HEK293 (cell line): ENCODE measurements around the gene RER1.

Source experiments
- CTCF ChIA-PET: fragments of 350-600 bp; formaldehyde crosslinking; extraction: SDS; loops from one replicate; lab custom pipeline; 2021; ENCODE audit warnings: antibody characterized with exemption; lab: Yijun Ruan, JAX
- POLR2A ChIA-PET: fragments of 300-600 bp; formaldehyde crosslinking; extraction: SDS; loops from one replicate; lab custom pipeline; 2020; ENCODE audit warnings: antibody characterized with exemption, inconsistent platforms; lab: Yijun Ruan, JAX
- H3K27ac ChIP-seq: fragments of 200-500 bp; sonication (Bioruptor generic); 2 replicates; pipeline ENCODE4 v1.5.1; 2014; ENCODE audit warnings: low read depth, low read length, control low read depth, inconsistent platforms; ENCODE audit errors: extremely low read depth
- H3K36me3 ChIP-seq, 2 experiments: fragments of 200-500 bp in 1 of 2; sonication (Bioruptor generic) in 1 of 2; 1 replicate in 1 of 2; 2 replicates in 1 of 2; pipeline ENCODE4 v1.5.1; 2014 to 2017; ENCODE audit warnings: inconsistent platforms in 2 of 2, low read length in 2 of 2; ENCODE audit not compliant: control insufficient read depth in 2 of 2, insufficient read depth in 1 of 2
- H3K4me1 ChIP-seq: fragments of 200-500 bp; sonication (Bioruptor generic); 2 replicates; pipeline ENCODE4 v1.5.1; 2014; ENCODE audit warnings: mild to moderate bottlenecking, low read length, inconsistent platforms; ENCODE audit not compliant: control insufficient read depth, insufficient read depth
- H3K4me3 ChIP-seq: 2 replicates; pipeline ENCODE4 v1.5.1; 2011; ENCODE audit warnings: low read depth, mild to moderate bottlenecking, control low read depth, low read length, moderate library complexity
- H3K9me3 ChIP-seq: fragments of 200-500 bp; sonication (Bioruptor generic); 2 replicates; pipeline ENCODE4 v1.5.1; 2014; ENCODE audit warnings: low read depth, low read length, inconsistent platforms; ENCODE audit not compliant: control insufficient read depth, insufficient read depth
- HOXD13 ChIP-seq: sonication (generic); formaldehyde crosslinking; IDR thresholded peaks from 2 replicates; pipeline ENCODE4 v1.8.0; 2022; ENCODE audit warnings: missing genetic modification reagents, borderline replicate concordance
- KLF10 ChIP-seq: fragments of 450-650 bp; IDR thresholded peaks from 2 replicates; pipeline ENCODE4 v1.5.1; 2018; ENCODE audit warnings: missing biosample characterization, mild to moderate bottlenecking, missing genetic modification characterization
- KLF8 ChIP-seq: fragments of 450-650 bp; formaldehyde crosslinking; IDR thresholded peaks from 2 replicates; pipeline ENCODE4 v1.5.1; 2016; ENCODE audit warnings: missing biosample characterization, missing genetic modification characterization
- SALL2 ChIP-seq: fragments of 450-650 bp; formaldehyde crosslinking; IDR thresholded peaks from 2 replicates; pipeline ENCODE4 v1.5.0; 2017; ENCODE audit warnings: missing biosample characterization, mild to moderate bottlenecking, missing genetic modification characterization, borderline replicate concordance
- ZBTB44 ChIP-seq: fragments of 450-650 bp; IDR thresholded peaks from 2 replicates; pipeline ENCODE4 v1.5.1; 2018; ENCODE audit warnings: missing biosample characterization, mild to moderate bottlenecking, missing genetic modification characterization
- ZNF146 ChIP-seq: fragments of 450-650 bp; formaldehyde crosslinking; IDR thresholded peaks from 2 replicates; pipeline ENCODE4 v1.5.1; 2016; ENCODE audit warnings: missing biosample characterization, missing genetic modification characterization
- ZNF23 ChIP-seq: fragments of 450-650 bp; formaldehyde crosslinking; IDR thresholded peaks from 2 replicates; pipeline ENCODE4 v1.5.1; 2016; ENCODE audit warnings: missing biosample characterization, missing genetic modification characterization, borderline replicate concordance
- ZNF311 ChIP-seq: fragments of 450-650 bp; formaldehyde crosslinking; IDR thresholded peaks from 2 replicates; pipeline ENCODE4 v1.5.1; 2017; ENCODE audit warnings: missing biosample characterization, missing genetic modification characterization, borderline replicate concordance
- ZNF426 ChIP-seq: fragments of 450-650 bp; formaldehyde crosslinking; IDR thresholded peaks from 2 replicates; pipeline ENCODE4 v1.5.1; 2017; ENCODE audit warnings: missing biosample characterization, missing genetic modification characterization, mild to moderate bottlenecking, inconsistent platforms, moderate library complexity
- ZNF561 ChIP-seq: fragments of 450-650 bp; IDR thresholded peaks from 2 replicates; pipeline ENCODE4 v1.5.1; 2018; ENCODE audit warnings: missing biosample characterization, missing genetic modification characterization, borderline replicate concordance
- ZNF571 ChIP-seq: fragments of 450-650 bp; formaldehyde crosslinking; IDR thresholded peaks from 2 replicates; pipeline ENCODE4 v1.5.0; 2017; ENCODE audit warnings: missing biosample characterization, missing genetic modification characterization
- ZNF626 ChIP-seq: fragments of 450-650 bp; sonication (Bioruptor Pico); formaldehyde crosslinking; IDR thresholded peaks from 2 replicates; pipeline ENCODE4 v1.5.1; 2018; ENCODE audit warnings: missing biosample characterization, missing genetic modification characterization, inconsistent platforms
- ZSCAN23 ChIP-seq: fragments of 450-650 bp; formaldehyde crosslinking; IDR thresholded peaks from 2 replicates; pipeline ENCODE4 v1.5.1; 2016; ENCODE audit warnings: missing biosample characterization, missing genetic modification characterization
- ZSCAN30 ChIP-seq: fragments of 450-650 bp; IDR thresholded peaks from 2 replicates; pipeline ENCODE4 v1.5.1; 2018; ENCODE audit warnings: missing biosample characterization, mild to moderate bottlenecking, missing genetic modification characterization, moderate library complexity
- TF ChIP-seq, protein P1 (sequence below): fragments of 450-650 bp; formaldehyde crosslinking; IDR thresholded peaks from 2 replicates; pipeline ENCODE4 v1.5.1; 2016; ENCODE audit warnings: missing biosample characterization, missing genetic modification characterization

Gene RER1

DNA sequence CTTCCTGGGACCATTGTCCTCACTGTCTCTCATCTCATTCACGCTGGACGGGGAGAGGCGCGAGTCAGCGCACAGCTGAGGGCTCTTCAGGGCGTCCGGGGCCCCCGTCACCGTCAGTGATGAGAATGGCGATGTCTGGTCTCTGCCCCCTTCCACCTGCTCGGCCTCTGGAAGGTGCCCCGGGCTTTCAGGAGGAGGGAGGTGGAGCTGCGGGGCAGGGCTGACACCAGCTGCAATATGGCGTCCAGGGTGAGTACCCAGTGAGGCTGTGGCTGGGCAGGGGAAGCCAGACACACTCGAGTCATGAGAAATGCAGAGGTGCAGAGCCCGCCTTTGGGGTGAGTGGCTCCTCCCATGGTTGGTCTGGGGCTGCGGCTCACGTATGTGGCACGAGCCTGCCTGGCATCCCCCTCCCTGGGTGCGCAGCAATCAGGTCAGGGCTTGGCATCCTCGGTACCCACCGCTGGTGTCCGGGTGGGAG lies 15.3 kb upstream of the RER1 start:
- POLR2A ChIA-PET, result interaction anchor here (1.4 kb wide), 1 partner anchor 15 kb away, joined by 4 read pairs; the partner anchor contains the start of genes MORN1 and RER1
- Histone ChIP-seq H3K9me3 (no peaks in the 10 kb centered on the region), H3K36me3 (peaks cover 0 to 9% of the 10 kb centered on the region in 2 experiments; a peak in 1 of 3 replicates), H3K4me1 (no peaks in the 10 kb centered on the region), H3K4me3 (no peak overlapping the region), H3K27ac (no peak overlapping the region)
- CTCF ChIA-PET, result interaction anchor here (1.6 to 3.6 kb wide), 2 partner anchors 181 to 202 kb away, joined by 4 to 23 read pairs; partner anchors contain the start of gene FAAP20
- no peak for TF ChIP-seq ZNF146 (tag by site-specific recombination)

GRCh38 chr1:2376931-2377672 lies 14.5 kb upstream of the RER1 start:
- no peaks in the 10 kb centered on the region for H3K9me3 ChIP-seq
- H3K36me3 ChIP-seq, result peaks cover 0 to 7% of the 10 kb centered on the region in 2 experiments; a peak in 1 of 3 replicates
- TF ChIP-seq ZSCAN30, result no peak
- TF ChIP-seq ZNF571 (tag by site-specific recombination), result no peak
- TF ChIP-seq ZNF626 (tag by site-specific recombination), result no peak
- TF ChIP-seq, protein P1, sequence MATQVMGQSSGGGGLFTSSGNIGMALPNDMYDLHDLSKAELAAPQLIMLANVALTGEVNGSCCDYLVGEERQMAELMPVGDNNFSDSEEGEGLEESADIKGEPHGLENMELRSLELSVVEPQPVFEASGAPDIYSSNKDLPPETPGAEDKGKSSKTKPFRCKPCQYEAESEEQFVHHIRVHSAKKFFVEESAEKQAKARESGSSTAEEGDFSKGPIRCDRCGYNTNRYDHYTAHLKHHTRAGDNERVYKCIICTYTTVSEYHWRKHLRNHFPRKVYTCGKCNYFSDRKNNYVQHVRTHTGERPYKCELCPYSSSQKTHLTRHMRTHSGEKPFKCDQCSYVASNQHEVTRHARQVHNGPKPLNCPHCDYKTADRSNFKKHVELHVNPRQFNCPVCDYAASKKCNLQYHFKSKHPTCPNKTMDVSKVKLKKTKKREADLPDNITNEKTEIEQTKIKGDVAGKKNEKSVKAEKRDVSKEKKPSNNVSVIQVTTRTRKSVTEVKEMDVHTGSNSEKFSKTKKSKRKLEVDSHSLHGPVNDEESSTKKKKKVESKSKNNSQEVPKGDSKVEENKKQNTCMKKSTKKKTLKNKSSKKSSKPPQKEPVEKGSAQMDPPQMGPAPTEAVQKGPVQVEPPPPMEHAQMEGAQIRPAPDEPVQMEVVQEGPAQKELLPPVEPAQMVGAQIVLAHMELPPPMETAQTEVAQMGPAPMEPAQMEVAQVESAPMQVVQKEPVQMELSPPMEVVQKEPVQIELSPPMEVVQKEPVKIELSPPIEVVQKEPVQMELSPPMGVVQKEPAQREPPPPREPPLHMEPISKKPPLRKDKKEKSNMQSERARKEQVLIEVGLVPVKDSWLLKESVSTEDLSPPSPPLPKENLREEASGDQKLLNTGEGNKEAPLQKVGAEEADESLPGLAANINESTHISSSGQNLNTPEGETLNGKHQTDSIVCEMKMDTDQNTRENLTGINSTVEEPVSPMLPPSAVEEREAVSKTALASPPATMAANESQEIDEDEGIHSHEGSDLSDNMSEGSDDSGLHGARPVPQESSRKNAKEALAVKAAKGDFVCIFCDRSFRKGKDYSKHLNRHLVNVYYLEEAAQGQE (tag by site-specific recombination), result no peak
- no peak for TF ChIP-seq HOXD13
- TF ChIP-seq ZSCAN23 (tag by site-specific recombination), result no peak
- no peak for TF ChIP-seq ZNF23 (tag by site-specific recombination)
- no peak for TF ChIP-seq ZNF311 (tag by site-specific recombination)
- TF ChIP-seq SALL2 (tag by site-specific recombination), result no peak
- TF ChIP-seq KLF8 (tag by site-specific recombination), result no peak
- TF ChIP-seq KLF10 (tag by site-specific recombination), result no peak
- TF ChIP-seq ZNF561 (tag by site-specific recombination), result no peak
- TF ChIP-seq ZNF426, result no peak
- no peak for TF ChIP-seq ZBTB44 (tag by site-specific recombination)
- no peaks in the 10 kb centered on the region for H3K4me1 ChIP-seq
- CTCF ChIA-PET, result interaction anchor here (1.6 to 3.6 kb wide), 2 partner anchors 182 to 202 kb away, joined by 4 to 23 read pairs; partner anchors contain the start of gene FAAP20
- no peak overlapping the region for H3K4me3 ChIP-seq
- H3K27ac ChIP-seq, result no peak overlapping the region
- POLR2A ChIA-PET, result no interaction called here
